Astrocyte of the cerebellum (primary cell): ENCODE measurements around the gene CENPN.
A peak's percentile ranks its signal among the peaks of the same experiment; 100 is the strongest.

Source experiments
- DNase-seq: peaks from one replicate; pipeline ENCODE4 v3.0.0-alpha.2; 2011; ENCODE audit warnings: low read depth
- H3K4me3 ChIP-seq: 2 replicates; pipeline ENCODE4 v1.5.1; 2011; ENCODE audit warnings: mild to moderate bottlenecking, low read depth, low read length, moderate library complexity
- in situ Hi-C: cut with HindIII; loops from 2 replicates; pipeline ENCODE4 v1.10.0; 2017; ENCODE audit warnings: low sequenced_read_pairs
- TF ChIP-seq, protein P1 (sequence below): IDR thresholded peaks from 2 replicates; pipeline ENCODE4 v1.5.1; 2012; ENCODE audit warnings: low read length, low read depth, moderate library complexity, mild to moderate bottlenecking; ENCODE audit errors: missing control alignments

CENPN gene

GRCh38 chr16:81077076-81077940 is 70.3 kb downstream of the CENPN start, which contains the start of gene C16orf46:
Gene C16orf46, minus strand, starts transcription at chr16:81077238. Its CDS starts 13,283 bp downstream, at chr16:81063955.
- peak within 1 kb of the TSS; percentile 72 for H3K4me3 ChIP-seq
- DNase-seq, result peak; percentile 90
- in situ Hi-C loops, result no loop called here
- TF ChIP-seq, protein P1, sequence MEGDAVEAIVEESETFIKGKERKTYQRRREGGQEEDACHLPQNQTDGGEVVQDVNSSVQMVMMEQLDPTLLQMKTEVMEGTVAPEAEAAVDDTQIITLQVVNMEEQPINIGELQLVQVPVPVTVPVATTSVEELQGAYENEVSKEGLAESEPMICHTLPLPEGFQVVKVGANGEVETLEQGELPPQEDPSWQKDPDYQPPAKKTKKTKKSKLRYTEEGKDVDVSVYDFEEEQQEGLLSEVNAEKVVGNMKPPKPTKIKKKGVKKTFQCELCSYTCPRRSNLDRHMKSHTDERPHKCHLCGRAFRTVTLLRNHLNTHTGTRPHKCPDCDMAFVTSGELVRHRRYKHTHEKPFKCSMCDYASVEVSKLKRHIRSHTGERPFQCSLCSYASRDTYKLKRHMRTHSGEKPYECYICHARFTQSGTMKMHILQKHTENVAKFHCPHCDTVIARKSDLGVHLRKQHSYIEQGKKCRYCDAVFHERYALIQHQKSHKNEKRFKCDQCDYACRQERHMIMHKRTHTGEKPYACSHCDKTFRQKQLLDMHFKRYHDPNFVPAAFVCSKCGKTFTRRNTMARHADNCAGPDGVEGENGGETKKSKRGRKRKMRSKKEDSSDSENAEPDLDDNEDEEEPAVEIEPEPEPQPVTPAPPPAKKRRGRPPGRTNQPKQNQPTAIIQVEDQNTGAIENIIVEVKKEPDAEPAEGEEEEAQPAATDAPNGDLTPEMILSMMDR, result no peak

DNA sequence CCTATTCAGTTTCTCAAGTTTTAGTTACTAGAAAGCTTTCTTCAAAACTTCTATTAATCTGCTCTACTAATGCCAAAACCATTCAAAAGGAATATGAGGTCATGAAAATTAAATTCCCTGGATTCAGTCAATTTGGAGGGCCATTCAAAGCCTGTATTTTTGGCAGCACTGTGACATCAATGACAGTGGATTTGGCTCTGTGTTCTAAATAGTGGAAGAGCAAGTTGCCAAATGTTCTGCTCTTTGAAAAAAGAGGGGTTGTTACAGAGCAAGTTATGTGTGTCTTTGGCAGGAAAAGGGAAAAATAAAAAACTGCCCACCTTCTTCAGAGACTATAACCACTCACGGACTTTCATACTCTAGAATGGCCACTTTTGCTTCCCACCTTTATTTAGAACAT is 73.2 kb downstream of the CENPN start:
- DNase-seq, result no peak
- H3K4me3 ChIP-seq, result no peak overlapping the region
- TF ChIP-seq, protein P1, result no peak
- in situ Hi-C loops, result loop anchor here (5.0 kb wide), 1 partner anchor 48 kb away; no protein-coding TSS in a partner anchor

- TF ChIP-seq, protein P1, result no peak
- in situ Hi-C loops, result loop anchor here (5.0 kb wide), 1 partner anchor 49 kb away; no protein-coding TSS in a partner anchor
- no peak for DNase-seq
- H3K4me3 ChIP-seq, result no peak overlapping the region
Observed at GRCh38 chr16:81081014-81081413, 74.0 kb downstream of the CENPN start.
